NCI-H2227 (cell line): ENCODE measurements around the gene TNS3.

ENCODE experiments used
- DNase-seq: peaks from one replicate; lab custom pipeline; 2025; ENCODE audit not compliant: unreplicated experiment; lab: John Stamatoyannopoulos, UW

Gene TNS3

DNA sequence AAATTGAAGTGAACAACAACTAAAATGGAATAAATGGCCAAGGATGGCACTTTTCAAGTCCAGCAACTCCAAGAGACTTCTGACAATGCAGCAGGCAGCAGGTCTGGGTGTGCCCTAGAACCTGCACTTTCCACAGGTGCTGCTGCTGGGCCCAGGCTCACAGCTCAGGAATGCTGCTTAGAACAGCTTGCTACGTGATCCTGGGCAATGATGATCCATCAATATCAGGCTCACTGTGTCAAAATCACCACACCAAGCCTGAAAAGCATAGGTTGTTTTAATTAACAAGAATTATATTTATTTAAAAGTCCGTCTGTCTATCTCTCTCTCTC is 148.4 kb downstream of the TNS3 start:
- DNase-seq: no peak

DNA sequence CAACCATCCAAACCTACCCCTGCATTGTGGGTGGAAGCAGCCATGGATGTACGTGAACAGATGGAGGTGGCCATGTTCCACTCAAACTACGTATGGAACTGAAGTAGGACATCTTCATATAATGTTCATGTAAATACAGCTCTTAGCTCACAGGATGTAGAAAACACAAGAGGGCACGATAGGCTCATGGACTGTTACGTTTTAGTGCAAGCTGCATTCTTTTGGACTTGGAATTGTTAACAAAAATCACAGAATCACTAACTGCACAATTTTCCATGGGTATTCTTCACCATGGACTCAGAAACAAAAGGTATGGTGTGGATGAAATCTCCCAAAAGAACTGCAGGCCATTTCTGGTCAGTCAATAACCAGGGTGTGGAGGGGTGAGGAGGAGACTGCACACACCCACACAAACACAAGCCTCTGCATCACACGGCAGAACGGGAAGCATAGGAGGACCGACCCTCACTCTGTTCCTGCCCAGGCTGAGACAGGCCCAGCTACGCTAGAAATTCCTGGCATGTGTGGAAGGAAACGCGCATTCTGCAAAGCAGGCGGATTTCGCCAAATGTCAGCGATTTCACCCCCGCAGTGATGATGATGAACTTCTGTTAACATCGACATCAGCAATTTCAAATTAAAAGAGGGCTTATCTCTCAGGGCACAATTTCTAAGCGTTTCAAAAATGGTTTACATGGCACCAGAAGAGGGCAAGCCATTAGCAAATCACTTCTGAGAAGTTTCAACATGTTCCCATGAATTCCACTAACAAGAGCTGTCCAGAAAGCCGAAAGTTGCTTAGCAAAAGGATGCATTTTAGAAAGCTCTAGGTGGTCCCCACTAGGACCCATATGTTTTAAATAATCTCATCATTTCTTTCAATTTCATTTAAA is 149.0 kb downstream of the TNS3 start:
- no peak for DNase-seq

DNA sequence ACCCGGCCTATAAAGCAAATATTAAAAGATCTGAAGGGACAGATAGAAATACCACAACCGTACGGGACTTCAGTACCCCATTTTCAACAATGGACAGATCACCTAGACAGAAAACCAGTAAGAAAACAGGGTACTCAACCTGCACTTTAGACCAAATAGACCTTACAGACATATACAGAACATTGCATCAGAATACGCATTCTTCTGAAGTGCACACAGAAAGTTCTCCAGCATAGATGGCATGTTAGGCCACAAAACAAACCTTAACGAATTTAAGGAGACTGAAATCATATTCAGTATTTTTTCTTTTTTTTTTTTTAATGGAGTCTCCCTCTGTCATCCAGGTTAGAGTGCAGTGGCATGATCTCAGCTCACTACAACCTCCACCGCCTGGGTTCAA is 151.5 kb downstream of the TNS3 start:
- DNase-seq: no peak

DNA sequence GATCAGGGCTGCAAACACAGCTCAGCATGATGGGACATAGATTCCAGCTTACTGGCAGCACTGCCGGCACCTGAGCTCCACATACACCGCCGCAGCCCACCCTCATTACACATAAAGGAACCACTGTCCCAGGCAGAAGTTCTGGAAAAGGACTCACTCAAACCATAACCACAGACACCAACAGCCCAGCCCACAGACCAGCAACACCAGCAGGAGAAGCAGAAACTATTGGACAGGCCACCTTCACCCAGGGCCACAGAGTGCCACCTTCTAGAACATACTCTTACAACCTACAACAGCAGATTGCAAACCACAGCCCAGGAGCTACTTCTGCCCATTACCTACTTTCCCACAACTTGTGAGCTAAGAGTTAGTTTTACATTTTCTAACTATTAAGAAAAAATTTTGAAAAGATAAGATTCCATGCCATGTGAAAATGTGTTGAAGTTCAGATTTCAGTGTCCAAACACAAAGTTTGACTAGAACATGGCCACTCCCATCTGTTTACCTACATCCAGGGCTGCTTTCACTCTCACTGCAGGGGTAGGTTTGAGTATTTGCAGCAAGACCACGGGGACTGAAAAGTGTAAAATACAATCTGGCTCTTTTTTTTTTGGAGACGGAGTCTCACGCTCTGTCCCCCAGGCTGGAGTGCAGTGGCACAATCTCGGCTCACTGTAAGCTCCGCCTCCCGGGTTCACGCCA is 153.0 kb downstream of the TNS3 start:
- DNase-seq: no peak

DNA sequence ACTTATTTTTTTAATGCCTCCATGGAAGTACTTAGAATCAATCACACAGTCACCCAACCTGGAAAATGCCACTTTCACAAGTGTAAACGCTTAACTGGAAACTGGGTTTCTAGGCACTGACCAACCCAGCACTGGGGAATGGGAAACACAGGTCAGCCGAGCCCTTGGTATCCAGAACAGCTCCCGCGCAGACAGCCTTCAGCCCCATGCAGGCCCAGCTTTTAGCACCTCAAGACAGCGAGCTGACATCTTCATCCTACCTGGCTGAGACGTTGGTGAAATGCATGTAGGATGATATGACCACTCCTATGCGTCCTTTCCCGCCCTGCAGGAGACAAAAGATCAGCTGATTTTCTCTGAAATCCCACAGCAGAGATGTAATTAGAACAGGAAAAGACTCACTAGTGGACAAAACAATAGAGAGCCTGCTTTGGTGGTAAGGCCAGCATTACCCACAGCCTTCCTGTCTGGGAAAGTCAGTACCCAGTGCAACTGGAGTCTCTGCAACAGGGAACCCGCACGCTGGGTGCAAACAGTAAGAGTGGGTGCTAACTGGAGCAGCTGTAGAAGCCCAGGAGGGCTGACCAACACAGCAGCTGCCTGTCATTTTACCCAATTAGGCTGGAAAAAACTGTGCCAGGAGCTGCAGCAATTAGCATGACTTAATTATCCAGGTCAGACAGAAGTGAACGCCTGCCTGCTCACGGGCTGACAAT is 153.7 kb downstream of the TNS3 start:
- DNase-seq: no peak

DNA sequence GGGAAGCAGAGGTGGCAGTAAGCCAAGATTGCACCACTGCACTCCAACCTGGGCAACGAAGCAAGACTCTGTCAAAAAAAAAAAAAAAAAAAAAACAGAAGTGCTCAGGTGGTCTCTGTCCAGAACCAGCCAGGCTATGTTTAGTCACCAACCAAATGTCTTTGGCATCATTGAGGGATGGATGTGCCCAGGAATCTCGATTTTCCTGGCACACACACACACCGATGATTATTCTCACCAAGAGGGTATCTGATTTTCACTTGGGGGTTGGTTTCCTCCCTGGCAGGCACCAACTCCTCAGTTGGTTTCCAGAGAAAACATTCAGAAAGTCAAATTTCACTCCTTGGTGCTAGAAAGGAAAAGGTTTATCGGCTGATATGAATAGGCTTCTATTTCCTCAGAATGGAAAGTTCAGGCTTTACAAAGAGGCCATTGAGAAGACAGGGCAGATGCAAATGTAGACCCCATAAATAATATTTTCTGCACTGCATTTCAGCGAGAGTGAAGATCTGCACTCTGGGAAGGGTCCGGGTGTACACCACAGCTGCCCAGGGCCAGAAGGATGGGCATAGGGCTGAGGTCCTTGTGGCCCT is 154.8 kb downstream of the TNS3 start:
- DNase-seq: no peak

DNA sequence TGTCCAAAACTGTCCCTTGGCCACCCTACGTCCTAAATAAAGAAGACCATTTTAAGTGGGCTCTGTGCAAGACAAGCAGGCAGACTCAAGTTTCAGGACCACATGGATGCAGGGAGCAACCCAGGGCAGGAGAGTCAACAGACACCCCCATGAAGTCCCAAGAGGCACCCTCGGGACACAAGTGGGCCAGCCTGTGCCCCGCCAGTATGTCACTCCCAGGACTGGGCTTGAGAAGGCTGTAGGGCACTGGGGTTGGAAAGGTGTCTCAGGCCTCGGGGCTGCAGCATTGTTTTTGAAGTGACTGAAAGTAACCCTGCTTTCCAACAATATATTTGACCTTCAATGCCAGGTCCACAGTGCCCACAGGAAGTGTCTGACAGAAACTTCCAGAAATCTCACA is 157.4 kb downstream of the TNS3 start:
- no peak for DNase-seq

DNA sequence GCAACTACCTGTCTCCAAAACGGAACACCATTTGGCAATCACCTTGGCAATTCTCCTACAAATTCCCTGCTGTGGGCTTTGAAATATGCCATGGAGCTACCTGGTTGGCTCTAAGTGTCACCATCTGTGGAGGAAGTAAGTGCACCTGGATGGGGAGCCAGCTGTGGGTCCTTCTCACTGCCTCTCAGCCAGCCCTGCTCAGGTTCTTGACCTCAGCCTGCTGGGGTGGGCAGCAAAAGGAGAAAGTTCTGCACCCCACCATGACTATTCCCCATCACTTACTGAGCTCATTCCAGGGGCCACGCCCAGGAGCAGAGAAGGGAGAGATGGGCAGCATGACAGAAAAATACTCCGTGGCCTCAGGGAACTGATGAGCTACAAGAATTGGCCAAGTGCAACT is 158.7 kb downstream of the TNS3 start:
- DNase-seq: no peak

DNA sequence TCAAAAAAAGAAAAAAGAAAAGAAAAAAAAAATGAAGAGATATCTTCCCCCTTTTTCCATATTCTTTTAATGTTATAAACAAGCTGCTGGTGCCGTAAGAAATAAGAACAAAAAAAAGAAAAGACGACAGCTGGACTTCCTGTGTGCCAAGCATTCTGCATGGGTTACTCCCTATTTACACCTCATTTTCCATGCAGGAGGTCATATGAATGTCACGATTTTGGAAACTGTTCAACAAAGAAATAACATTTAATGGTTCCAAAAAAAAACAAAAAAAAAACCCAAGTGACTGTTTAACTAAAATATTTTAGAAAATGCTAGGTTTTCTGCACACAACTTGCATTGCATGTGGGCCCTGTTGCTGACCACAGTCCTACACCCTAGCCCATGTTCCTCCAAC is 159.3 kb downstream of the TNS3 start:
- DNase-seq: no peak

DNA sequence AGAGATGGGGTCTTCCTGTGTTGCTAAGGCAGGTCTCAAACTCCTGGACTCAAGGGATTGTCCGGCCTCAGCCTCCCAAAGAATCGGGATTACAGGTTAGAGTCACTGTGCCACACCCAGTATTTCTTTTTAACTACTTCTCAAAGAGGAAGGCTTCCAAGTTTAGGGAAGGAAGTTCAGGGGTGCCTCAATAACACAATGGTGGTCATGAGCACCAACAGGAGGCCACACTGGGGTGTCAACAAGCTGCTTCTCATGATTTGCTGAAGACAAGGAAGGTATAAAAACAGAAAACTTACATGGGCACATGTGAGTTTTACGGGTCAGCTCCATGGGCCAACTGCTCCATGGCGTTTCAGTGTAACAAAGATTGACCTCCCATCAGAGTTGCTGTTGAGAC is 160.5 kb downstream of the TNS3 start:
- no peak for DNase-seq

DNA sequence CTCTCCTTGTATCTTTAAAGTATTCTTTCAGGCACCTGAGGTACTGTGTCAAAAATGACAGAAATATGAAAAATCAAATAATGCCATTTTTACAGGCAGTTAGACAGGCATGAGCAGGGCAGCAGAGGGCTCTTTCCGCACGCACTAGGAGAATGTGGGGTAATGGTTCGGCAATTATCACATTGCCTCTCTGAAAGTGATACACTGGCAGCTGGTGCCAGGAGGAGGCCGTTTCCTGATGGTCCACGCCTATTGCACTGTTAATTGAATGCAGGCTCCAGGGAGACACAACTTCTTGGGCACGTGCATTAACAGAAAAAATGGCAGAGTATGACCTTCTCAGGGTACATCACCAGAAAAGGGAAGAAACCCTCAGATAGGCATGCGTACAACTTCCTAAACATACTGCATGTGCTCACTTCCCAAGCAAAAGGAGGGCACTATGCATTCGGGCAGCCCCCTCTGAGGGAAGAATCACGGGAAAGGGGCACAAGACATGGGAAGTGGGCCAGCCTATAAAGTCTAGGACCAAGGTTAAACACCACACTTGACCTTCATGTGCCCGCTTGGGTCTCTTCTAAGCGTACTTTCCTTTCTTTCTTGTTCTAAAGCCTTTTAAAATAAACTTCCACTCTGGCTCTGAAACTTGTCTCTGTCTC is 161.7 kb downstream of the TNS3 start:
- DNase-seq: no peak

DNA sequence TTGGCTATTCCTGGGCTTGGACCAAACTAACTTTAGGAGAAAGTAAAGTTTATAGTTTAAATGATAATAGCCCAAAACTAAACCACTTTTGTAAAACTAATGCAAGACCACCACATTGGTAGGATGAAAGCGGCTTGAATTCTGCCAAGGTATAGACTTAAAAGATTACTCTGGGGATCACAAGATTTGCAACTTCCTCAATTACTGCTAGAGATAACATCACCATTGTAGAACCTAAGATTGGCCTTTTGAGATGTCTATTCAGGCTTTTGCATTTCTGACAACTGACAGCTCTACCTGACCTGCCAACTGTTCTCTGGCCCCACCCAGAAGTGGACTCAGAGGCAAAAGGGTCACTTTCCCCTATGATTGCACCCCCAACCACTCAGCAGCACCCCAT is 162.4 kb downstream of the TNS3 start:
- no peak for DNase-seq

DNA sequence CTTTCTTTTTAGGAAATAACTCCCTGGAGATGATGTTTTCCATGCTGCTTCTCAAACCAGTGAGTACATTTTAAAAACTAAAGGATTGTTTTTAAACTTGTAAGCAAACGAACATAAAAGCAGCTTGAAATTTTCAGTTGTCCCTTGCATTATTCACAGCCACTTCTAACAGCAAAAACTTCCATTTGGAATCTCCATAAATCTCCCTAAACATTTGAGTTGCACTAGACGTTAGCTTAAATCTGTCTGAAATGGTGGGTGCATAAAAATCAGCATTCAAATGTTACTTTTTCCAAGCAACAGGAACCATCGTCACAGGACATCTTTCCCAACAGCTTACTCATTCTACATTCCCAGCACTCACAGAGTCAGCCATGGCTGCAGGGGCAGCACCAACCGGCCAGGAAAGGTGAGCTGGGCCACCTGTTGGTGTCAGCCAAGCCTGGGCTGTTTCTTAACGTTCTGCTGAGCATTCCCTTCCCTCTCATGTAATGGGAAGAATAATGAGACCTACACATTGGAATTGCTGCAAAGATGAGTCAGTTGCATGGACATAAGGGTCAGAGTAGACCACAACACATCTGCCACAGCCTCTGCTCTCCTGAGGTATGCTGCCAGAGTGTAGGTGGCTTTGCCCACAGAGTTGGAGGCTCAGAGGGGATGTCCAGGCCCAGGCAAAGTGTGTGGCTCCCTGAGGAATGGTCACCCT is 163.2 kb downstream of the TNS3 start:
- DNase-seq: no peak

DNA sequence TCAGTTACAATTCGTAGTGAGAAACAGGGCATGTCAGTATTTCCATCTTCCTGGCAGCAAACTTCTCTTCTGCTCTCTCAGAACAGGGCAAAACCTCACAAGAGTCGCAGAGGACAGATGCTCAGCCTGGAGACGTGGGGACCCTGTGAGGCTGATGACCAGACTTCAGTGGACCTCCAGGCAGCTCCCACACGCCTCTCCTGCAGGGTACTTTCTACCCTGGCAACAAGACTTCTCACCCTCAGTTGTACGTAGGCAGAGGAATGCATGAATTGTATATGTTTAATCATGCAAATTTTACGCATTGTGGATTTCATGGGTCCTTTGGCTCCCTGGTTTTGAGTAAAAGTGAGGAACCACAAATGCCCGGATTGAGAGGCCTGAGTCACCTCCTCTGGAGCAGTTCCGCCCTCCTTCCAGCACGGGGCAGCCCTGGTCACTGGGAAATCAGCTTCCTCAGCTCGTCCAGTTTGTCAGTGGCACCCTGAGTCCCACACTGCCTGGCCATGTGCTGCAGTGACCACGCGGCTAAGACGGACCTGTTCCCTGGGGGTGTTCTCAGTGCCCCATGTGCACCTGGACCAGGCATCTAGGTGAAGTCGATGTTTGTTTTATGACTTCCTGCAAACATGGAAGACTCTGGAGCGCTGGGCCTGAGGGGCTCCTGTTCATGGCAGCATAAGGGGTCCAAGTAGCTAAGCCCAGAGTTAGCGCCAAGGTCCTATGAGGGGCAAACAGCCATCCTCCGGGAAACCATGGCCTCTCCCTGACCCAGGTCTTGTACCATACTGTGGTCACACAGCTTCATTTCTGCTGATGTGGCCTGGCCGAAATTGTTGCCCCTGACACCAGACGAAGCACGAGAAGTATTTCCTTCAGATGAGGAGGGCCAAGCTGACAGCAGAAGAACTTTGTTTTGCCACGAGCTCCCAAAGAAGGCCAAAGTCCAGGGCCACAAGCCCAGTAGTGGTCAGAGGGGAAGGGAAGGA is 165.1 kb downstream of the TNS3 start:
- no peak for DNase-seq

DNA sequence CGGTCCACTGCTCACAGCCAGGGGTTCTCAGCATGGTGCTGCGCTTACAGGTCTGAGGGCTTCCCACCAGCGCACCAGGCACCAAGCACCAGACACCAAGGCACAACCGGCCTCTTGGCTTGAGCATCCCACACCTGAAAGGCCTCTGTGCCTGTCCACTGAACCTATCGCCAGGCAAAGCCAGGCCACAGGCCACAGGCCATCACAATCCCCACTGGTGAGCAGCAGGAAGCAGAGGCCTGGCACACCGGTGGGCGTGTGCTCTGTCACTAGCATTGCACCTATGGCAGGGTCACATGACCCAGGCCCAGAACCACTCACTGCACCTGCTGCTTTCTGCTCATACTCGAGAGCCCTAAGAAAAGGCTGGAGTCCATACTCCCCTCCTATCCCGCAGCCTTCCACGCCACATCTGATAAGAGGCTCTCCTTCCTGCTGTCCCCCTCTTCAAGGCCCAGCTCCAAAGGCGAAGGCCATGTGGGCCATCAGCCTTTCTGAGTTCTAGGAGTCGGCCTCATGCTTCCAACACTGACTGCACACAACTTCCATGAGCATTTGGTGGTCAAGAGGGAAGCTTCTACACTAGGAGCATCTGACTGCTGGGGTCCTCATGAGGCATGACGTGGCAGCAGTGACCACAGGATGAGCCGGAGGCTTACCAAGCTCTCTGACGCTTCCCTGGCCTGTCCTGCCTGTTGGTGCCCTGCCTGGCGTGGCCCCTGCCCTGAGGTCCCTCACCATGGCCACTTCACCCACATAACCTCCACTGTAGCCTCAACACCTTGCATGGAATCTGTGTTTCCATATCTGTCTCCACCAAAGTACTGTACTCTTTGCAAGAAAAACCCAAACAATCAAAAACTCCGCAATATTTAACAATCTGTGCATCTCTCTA is 166.3 kb downstream of the TNS3 start:
- no peak for DNase-seq

DNA sequence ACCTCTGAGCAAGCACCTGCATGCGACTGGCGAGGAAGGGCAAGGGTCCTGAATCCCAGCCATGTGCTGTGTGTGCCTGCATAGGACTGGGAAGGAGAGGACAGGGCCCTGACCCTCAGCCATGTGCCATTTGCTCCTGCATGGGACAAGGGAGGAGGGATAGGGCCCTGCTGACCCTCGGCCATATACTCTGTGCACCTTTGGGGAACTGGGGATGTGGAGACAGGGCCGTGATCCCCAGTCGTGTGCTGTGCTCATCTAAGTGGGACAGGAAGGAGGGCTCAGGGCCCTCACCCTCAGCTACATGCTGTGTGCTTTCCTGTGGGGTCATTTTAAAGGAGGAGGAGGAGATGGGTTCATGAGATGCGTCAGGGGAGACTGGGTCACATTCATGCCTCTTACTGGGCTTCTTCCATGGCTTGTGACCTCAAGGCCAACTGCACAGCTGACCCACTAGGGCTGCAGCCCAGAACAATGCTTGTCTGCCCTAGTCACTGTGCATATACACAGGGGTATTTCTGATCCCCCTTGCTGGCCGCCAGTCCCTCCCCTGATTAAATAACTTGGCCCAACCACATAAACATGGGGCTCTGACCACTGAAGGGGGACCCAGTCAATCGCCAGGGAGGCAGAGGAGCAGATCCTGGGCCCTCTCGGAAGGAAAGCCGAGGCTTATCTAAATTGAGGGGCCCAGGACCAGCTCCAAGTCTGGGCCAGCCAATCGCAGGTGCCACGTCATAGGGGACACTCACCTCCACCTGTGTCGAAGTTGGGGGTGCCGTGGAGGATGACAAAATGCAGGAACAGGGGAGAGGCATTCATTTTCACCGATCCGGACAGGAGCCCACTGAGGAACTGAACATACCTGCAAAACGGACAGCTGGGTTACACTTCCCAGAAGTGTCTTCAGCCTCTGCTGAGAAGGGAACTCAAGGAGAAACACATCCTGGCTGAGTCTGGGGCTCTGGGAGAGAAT is 167.3 kb downstream of the TNS3 start:
- no peak for DNase-seq
